GM19395 (cell line): ENCODE measurements around the gene LMBRD1.
"Not testable (repeated sequence)": the region's sequence is repeated elsewhere in the genome, so short reads cannot be mapped to it uniquely, and the experiment has no call there.

ENCODE experiments used
- ATAC-seq: cut with Tn5 transposase; IDR thresholded peaks from one replicate; pipeline ENCODE4 v1.9.1; 2021; ENCODE audit warnings: mild to moderate bottlenecking, moderate library complexity; ENCODE audit not compliant: unreplicated experiment

LMBRD1 gene

DNA sequence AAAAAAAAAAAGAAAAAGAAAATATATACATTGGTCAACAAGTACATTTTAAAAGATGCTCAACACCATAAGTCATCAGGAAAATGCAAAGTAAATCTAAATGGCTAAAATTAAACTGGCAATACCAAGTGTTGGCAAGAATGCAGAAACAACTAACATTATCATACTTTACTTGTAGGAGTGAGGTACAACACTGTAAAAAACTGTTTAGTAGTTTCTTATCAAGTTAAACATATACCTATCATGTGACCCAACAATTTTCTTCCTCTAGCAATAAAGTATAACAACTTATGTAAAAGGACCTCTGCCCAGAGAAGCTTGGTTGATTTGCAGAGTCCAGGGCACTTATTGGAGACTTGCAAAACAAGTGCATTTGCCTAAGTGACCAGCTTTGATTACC lies 40.4 kb downstream of the LMBRD1 start:
- no peak for ATAC-seq

DNA sequence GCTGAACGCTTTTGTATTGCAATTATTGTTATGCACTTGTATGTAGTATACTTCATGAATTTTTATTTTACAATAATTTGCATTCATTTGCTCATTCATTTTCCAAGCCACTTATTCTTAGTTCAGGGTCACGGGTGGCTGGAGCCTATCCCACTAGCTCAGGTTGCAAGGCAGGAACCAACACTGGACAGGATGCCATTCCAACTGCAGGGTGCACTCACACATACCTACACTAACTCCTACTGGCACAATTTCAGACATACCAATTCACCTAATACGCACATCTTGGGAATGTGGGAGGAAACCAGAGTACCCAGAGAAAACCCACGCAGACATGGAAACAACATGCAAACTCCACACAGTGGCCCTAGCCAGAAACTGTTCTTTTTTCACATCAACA lies 61.8 kb downstream of the LMBRD1 start:
- ATAC-seq: no peak

DNA sequence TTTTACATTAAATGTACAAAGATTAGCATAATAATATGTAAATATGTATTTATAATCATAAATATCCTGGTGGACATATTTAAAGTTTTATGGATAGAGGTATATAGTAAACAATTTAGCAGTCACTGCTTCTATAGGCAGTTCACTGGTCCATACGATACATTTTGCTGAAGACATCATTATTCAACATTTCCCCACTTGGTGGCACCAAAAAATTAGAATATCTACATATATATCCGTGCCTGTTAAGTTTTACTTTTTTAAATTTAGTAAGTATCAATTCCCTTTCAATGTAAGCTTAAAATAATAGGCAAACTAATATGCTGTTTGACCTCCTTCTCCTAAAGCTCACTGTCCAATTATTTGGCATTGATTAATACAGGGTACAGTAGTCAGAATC lies 64.2 kb downstream of the LMBRD1 start:
- peak; percentile 83 for ATAC-seq

DNA sequence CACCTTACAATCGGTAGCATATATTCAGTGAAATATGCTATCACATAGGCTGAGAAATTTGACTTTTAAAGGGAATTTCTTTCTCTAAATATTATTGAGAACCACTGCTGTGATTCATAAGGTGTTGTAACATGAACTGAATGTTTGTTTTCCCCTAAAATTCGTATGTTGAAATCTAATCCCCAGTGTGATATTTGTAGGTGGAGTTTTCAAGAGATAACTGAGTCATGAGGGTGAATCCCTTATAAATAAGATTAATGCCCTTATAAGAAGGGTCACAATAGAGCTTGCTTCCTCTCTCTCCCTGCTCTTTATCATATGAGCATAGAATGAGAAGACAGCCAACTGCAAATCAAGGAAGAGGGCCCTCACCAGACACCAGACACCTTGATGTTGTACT lies 64.8 kb downstream of the LMBRD1 start:
- no peak for ATAC-seq

GRCh38 chr6:69729870-69730449 lies 66.8 kb downstream of the LMBRD1 start:
- no peak for ATAC-seq

- ATAC-seq: no peak
Measured at GRCh38 chr6:69722683-69723082, 74.1 kb downstream of the LMBRD1 start.

GRCh38 chr6:69719602-69720193 lies 77.1 kb downstream of the LMBRD1 start:
- ATAC-seq: peak; percentile 79

DNA sequence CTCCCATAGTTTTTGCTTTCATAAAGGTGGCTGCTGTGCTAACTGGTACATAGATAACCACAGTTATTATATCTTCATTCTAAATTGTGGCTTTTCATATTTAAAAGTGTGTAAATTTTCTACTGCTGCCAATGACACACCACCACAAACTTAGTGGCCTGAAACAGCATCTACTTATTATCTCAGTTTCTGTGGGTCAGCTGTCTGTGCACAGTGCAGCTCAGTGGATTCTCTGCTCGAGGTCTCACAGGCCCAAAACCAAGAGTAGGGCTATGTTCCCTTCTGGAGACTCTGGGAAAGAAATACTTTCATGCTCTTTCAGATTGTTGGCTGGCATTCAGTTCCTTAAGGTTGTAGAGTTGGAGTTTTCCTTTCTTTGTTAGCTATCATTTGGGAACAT lies 90.1 kb downstream of the LMBRD1 start:
- no peak for ATAC-seq

DNA sequence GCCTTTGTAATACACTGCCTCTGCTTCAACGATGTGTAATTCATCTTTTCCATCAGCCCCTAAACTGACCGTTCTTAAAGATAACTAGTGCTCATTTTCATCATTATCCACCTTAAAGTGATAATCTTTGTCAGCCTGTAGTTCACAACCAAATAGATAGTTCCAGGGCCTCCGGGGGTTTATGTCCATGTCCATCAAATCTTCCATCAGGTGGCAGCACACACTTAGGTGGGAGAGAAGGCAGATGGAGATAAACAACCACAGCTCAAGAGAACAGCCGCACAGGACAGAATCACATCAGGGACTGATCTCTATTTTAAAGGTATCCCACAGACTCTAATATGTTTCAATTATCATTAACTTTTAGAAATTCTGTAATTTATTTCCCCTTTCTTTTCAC lies 90.9 kb downstream of the LMBRD1 start:
- ATAC-seq: no peak

- ATAC-seq: no peak
Measured at GRCh38 chr6:69704916-69705315, 91.9 kb downstream of the LMBRD1 start.

- no peak for ATAC-seq
Measured at GRCh38 chr6:69699655-69700054, 97.2 kb downstream of the LMBRD1 start.

DNA sequence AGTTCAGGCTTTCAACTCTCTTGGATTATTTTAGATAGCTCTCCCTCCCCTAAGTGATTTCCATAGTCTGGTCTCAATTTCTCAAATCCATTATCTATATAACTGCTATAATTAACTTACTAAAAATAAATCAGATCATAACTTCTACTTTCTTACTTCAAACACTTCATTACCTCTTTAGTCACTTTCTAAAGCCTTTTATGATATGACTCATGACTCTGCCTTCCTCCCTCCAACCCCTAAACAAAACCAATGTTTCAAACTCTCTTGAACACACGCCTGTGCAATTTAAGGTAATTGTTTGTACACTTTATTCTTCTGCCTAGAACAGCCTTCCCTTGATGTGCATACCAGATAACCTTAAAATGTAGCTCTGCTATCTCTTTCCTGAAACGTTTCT lies 100.5 kb downstream of the LMBRD1 start:
- ATAC-seq: peak; percentile 71

DNA sequence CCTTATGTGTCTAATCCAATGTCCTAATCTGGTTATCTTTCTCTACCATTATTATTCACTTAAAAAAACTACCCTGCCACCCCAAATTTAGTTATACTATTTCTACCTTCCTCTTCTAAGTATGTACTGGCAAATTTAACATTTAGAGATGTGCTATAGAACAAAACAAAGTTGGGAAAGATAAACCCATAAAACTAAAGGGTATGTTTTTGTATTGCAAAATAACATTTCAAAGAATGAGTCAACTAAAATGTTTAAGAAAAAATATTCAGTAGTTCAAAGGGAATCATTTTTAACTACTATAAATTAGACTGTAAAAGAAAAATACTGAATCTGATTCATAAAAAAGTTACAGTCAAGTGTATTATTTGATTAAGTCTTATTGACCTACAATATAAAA lies 103.0 kb downstream of the LMBRD1 start:
- ATAC-seq: no peak

DNA sequence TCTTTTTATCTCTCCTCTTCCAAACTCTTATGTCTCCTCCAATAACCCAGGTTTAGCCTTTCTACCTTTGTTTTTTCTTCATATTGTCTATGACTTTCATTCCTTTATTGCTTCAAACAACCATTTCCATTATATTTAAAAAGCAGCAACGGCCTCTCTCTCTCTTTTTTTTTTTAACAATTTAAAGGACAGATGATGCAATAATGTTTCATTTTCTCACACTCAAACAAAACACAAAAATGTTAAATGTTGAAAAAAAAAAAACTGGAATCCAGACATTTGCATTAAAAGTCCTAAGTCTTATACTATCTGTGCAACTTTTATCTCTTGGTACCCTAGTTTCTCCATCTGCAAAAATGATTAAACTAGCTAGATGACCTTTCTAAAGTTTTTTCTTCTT lies 105.8 kb downstream of the LMBRD1 start:
- ATAC-seq: no peak

DNA sequence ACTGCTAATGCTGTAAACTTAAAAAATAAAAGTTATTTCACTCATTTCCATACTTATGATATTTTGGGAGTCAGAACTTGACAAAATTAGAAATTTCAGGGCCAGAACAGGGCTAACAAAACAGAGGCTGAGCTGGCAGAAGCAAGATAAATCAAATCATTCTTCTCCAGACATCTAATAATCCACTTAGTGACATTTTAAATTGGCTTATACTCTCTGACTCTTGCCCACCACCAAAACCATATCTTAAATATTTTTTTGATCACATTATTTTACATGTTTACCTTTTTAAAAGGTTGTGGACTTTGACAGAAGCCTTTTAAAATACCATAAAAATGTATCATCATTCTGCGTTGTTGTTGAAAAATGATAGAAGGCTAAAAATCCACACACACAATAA lies 116.5 kb downstream of the LMBRD1 start:
- ATAC-seq: no peak

DNA sequence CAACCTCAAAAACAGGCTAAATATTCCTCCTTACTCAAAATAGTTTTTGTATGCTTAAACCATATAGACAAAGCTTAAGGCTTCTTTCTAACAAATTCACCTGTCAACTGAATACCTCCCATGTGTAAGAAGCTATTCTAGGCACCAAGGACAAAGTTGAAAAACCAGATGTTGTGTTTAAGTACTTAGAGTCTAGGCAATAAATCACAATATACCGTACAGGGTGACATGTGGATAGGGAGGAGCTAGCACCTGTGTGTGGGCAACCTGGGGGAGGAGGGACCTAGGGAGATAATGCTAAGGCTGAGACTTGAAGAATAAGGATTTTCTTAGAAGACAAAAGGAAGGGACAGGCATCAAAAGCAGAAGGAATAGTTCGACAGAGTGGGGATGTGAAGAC lies 123.5 kb downstream of the LMBRD1 start:
- no peak for ATAC-seq

GRCh38 chr6:69668916-69669315 lies 127.9 kb downstream of the LMBRD1 start:
- no peak for ATAC-seq

DNA sequence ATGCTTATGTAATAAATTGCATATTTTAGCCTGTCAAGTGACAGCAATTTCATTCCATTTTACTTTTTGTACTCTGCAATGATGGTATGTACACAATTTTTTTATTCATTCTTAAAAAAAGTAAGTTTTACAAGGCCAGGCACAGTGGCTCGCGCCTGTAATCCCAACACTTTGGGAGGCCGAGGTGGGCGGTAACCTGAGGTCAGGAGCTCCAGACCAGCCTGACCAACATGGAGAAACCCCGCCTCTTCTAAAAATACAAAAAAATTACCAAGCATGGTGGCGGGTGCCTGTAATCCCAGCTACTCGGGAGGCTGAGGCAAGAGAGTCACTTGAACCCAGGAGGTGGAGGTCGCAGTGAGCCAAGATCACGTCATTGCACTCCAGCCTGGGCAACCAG lies 130.0 kb downstream of the LMBRD1 start:
- ATAC-seq: not testable (repeated sequence)

- no peak for ATAC-seq
Measured at GRCh38 chr6:69665437-69665836, 131.4 kb downstream of the LMBRD1 start.

DNA sequence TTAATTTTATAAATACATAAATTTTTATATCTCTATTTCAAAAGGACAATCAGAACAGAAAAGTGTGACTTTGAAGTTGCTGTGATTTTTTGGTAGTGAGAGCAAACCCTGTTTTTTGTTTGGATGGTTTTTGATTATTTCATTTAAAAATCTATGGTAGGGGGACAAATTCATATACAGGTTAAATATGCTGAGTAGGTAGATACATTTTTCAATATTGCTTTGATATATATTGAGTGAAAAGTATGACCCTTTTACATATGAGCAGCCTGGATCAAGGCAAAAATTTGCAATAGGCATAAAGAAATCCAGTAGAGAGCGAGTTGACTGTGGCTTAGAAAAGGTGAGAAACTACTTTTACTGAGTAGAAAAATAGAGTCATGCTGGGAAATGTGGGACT lies 132.3 kb downstream of the LMBRD1 start:
- ATAC-seq: no peak

GRCh38 chr6:69663215-69663614 lies 133.6 kb downstream of the LMBRD1 start:
- ATAC-seq: no peak

DNA sequence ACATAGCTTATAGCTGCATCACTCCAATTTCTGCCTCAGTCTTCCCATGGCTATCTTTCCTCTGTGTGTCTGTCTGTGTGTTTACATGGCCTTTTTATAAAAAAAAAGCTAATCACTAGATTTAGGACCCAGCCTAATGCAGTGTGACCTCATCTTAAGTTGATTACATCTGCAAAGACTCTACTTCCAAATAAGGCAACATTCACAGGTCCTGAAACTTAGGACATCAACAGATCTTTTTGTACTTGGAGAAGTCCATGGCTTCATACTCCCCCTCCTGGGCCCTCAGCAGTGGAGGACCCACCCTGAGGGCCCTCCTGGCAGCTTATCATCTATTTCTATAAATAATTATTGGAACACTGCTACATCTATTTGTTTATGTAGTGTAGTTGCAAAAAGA lies 146.1 kb downstream of the LMBRD1 start:
- ATAC-seq: no peak

DNA sequence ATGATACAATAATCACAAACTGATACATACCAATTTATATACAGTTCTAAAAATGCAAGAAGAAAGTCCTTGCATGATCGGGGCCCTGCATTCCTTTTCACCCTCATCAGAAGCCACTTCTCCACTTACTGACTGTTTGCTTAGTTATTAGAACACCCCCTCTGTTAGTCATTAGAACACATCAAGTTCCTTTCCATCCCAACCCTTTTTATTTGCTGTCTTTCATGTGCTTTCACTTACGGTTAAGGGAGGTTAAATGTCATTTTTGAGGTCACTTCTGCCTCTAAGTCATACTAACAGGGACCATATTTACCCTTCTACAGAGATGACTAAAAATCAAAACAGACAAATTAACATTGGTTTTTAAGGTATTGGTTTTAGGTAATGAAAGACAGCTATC lies 149.1 kb downstream of the LMBRD1 start:
- ATAC-seq: no peak
